ENCODE data around the gene ZMIZ1. TPM values are rescaled to one million over a fixed set of nuclear protein-coding genes. Genes with fewer than 3 reads are reported as not detected.

ZMIZ1 gene
- total RNA-seq, 2 experiments from 2014 or later: 27.3 to 28.2 TPM

DNA sequence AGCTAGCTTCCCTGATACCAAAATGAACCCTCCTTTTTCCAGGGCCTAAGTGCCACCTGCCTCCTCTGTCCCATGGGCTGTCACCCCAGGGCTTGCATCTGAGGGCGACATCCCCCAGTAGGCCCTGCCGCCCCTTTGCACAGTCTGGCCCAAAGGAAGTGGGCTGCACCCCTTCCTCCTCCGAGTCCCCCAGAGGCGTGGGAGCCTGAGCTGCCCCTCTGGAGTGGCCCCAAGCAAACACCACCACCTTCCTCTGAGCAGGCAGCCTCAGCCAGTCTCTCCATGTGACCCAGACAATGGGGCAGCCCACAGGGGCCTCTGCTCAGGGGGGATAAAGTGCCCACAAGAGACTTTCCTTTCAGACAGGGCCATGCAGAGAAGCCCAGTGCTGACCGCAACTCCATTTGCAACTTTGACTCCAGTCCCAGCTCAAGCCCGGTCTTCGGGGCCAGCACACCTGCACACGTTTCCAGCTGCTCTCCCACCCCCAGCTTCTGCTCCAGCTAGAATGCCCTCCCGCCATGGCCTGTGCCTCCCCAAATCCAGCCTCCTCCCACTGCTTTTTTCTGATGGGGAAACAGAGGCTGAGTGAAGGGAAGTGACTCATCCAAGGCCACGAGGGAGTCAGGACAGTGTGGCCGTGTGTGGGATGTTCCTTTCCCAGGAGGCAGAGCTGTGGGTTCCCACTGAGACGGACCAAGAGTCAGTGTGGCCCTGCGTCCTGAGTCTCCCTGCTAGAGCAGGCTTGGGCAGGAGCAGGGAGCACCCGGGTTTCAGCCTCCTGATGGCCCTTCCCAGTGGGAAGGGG, 111.9 kb downstream of the ZMIZ1 start:
- Mint-ChIP-seq H3K9me3 (no peaks in the 10 kb centered on the region), H3K36me3 (no peaks in the 10 kb centered on the region), H3K4me3 (no peak overlapping the region), H3K4me1 (no peaks in the 10 kb centered on the region), H3K27me3 (no peaks in the 10 kb centered on the region), H3K27ac (no peak overlapping the region)
- DNase-seq: no peak

DNA sequence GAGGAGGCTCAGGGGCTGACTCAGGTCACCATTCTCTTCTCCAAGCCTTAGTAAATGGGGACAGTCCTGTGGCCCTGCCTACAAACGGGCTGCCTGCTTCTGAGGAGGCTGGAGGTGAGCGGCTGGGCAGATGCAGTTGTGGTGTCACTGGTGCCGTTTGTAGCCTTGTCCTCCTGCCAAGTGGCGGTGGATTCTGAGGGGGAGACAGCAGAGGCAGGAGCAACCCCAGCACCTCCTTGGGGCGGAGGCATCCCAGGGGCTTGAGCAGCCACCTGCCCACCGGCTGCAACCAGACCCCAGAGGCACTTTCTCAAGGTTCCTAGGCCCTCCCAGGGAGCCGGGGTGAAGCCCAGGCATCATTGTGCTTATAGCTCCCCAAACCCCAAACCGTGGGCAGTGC, 112.5 kb downstream of the ZMIZ1 start:
- H3K36me3 Mint-ChIP-seq: no peaks in the 10 kb centered on the region
- no peaks in the 10 kb centered on the region for H3K9me3 Mint-ChIP-seq
- no peaks in the 10 kb centered on the region for H3K27me3 Mint-ChIP-seq
- no peak for DNase-seq
- H3K4me1 Mint-ChIP-seq: no peaks in the 10 kb centered on the region
- no peak overlapping the region for H3K27ac Mint-ChIP-seq
- H3K4me3 Mint-ChIP-seq: no peak overlapping the region

DNA sequence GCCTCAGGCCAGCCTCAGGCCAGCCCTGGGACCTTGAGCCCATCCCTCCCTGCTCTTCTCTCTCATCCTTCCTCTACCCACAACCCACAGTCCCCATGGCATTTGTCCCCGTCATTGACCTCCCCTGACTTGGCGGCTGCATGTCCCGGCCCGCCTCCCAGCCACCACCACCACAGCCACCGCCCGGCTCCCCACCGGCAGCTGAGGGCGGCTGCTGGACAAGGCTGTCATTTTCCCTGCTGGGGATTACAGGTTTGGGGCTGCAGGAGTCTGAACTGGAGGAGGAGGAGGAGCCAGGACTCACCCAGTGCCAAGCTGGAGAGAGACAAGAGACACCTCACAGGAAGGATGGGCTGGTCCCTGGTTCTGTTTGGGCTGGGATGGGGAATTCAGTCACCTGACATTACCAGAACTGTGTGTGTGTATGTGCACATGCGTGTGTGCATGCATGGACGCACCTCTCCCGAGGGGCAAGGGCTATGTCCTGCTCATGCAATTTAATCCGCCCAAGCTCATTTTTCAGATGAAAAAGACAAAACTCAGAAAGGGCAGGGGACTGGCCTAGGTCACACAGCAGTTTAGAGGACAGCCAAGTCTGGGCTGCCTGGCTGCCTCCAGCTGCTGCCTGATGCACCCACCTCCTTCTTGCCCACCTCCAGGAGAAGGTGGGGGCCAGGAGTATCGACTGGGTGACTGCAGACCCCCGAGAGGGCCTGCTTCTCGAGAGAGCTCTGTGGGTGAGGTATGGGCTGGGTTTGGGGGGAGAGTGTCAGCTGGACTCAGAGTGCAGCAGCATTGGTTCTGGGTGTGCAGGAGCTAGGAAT, 113.1 kb downstream of the ZMIZ1 start:
- H3K27ac Mint-ChIP-seq: no peak overlapping the region
- no peak for DNase-seq
- H3K27me3 Mint-ChIP-seq: no peaks in the 10 kb centered on the region
- H3K4me1 Mint-ChIP-seq: no peaks in the 10 kb centered on the region
- no peaks in the 10 kb centered on the region for H3K9me3 Mint-ChIP-seq
- no peaks in the 10 kb centered on the region for H3K36me3 Mint-ChIP-seq
- H3K4me3 Mint-ChIP-seq: no peak overlapping the region

DNA sequence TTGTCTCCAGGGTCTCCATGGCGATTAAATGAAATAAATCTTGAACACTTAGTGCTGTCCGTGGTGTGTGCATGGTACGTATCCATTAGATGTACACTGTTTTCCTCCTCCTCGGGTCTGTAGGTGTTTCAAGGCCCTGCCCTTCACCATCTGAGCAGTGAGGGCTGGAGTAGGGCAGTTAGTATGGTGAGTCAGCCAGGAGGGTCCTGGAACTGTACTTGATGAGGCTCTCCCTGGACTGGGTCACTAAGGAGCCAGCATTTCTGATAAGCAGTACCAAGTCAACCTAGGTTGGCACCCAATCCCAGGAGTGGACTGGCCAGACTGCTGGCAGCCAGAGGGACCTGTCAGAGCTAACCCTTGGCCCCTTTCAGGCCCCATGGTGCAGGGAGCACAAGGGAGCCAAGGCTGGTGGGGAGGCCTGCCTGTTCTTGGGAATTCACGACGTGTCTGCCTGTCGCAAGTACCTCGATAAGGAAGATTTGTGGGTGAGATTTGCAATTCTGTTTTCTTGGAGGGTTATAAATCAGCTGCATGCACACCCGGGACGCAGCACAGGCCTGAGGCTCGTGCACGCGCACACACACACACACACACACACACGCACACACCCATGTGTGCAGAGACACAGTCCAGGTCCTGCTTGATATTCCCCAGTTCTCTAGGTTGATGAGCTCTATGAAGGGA, 114.2 kb downstream of the ZMIZ1 start:
- no peaks in the 10 kb centered on the region for H3K36me3 Mint-ChIP-seq
- H3K4me3 Mint-ChIP-seq: no peak overlapping the region
- H3K9me3 Mint-ChIP-seq: no peaks in the 10 kb centered on the region
- no peaks in the 10 kb centered on the region for H3K4me1 Mint-ChIP-seq
- no peak for DNase-seq
- no peaks in the 10 kb centered on the region for H3K27me3 Mint-ChIP-seq
- H3K27ac Mint-ChIP-seq: no peak overlapping the region

DNA sequence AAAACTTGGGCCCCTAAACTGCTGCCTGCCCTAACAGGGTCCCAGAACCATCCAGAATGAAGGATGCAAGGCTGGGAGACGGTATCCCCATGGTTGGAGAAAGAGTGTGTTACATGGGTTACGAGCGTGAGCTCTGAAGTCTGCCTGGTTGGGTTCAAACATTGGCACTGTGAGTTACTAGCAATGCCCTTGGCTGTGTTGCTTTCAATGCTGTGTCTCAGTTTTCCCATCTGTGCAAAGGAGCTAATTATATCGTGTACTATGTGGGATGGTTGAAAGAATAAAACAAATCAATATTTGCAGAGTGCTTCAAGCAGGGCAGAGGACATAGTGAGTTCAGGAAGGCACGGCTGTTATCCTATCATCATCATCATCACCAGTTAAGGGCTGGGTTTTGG, 114.7 kb downstream of the ZMIZ1 start:
- H3K9me3 Mint-ChIP-seq: no peaks in the 10 kb centered on the region
- H3K27ac Mint-ChIP-seq: no peak overlapping the region
- H3K4me3 Mint-ChIP-seq: no peak overlapping the region
- DNase-seq: no peak
- H3K27me3 Mint-ChIP-seq: no peaks in the 10 kb centered on the region
- H3K4me1 Mint-ChIP-seq: no peaks in the 10 kb centered on the region
- H3K36me3 Mint-ChIP-seq: no peaks in the 10 kb centered on the region

DNA sequence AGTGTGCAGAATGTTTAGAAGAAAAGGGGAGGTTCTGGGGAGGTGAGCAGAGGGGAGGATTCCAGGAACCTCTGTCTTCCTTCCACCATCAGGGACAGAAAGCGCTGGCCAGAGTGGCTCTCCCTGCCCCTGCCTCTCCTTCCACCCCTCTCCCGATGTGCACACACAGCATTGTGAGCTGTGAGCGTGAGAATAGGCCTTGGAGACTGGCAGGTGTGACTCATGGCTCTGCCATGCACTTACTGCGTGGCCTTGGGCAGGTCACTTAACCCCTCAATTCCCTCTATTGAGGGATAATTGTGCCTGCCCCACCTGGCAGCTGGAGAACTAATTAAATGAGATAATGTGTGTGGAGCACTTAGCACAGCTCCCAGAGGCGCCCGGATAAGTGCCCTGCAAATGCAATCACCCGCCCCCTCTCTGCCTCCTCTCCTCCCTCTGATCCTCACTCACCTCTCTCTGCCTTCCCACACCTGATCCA, 115.4 kb downstream of the ZMIZ1 start:
- no peak overlapping the region for H3K27ac Mint-ChIP-seq
- no peak overlapping the region for H3K4me3 Mint-ChIP-seq
- no peaks in the 10 kb centered on the region for H3K27me3 Mint-ChIP-seq
- no peaks in the 10 kb centered on the region for H3K36me3 Mint-ChIP-seq
- no peaks in the 10 kb centered on the region for H3K4me1 Mint-ChIP-seq
- no peak for DNase-seq
- H3K9me3 Mint-ChIP-seq: no peaks in the 10 kb centered on the region

DNA sequence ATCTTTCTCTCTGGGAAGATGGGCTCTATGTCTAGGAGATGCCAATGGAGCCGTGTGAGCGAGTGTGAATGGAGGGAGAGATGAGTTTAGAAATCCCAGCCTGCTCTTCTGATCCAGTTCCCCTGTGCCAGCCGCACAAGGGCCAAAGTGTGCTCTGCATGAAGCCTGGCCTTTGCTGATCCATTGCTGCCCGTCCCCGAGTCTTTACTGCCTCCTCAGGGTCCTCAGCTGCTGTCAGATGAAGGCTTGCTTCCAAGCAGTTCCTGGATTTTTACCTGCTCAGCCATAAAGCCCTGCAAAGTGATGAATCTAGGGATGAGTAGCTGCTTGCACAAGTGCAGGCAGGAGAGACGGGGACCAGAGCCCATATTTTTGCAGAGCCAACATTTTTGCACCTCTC, 115.9 kb downstream of the ZMIZ1 start:
- Mint-ChIP-seq H3K36me3 (no peaks in the 10 kb centered on the region), H3K27ac (no peak overlapping the region), H3K9me3 (no peaks in the 10 kb centered on the region), H3K4me3 (no peak overlapping the region), H3K4me1 (no peaks in the 10 kb centered on the region), H3K27me3 (no peaks in the 10 kb centered on the region)
- no peak for DNase-seq

DNA sequence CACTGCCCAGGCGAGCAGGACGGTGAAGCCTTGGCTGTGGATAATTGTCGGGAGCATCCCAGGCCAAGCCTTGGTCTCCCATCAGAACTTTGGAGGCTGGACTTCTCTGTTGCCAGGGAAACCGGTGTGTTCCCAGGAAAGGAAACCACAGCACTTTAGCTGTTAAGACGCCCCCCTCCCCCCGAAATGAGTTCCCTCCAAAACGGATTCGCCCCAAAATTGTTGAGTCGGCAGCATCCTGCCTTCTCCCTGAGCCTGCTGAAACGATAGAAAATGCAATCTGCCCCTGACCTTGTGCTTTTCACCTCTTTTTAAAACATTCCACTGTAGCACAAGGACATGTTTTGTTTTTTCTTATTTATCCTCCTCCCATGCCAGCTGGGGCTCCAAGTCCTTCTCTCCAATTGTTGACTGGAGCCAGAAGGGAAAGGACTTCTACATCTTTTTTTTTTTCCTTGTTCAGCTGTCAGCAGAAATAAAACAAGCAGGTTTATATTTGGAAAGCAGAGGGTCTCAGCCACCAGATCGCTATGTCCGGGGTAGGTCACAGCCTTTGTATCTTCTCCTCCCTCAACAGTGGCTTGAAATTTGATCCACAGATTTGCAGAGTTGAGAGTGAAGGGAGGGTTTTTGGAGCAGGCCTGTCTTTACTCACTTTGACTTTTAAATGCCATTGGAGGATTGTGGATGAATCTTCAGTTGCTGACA, 116.5 kb downstream of the ZMIZ1 start:
- H3K4me3 Mint-ChIP-seq: no peak overlapping the region
- no peaks in the 10 kb centered on the region for H3K9me3 Mint-ChIP-seq
- DNase-seq: no peak
- H3K27ac Mint-ChIP-seq: no peak overlapping the region
- no peaks in the 10 kb centered on the region for H3K36me3 Mint-ChIP-seq
- no peaks in the 10 kb centered on the region for H3K27me3 Mint-ChIP-seq
- H3K4me1 Mint-ChIP-seq: no peaks in the 10 kb centered on the region

DNA sequence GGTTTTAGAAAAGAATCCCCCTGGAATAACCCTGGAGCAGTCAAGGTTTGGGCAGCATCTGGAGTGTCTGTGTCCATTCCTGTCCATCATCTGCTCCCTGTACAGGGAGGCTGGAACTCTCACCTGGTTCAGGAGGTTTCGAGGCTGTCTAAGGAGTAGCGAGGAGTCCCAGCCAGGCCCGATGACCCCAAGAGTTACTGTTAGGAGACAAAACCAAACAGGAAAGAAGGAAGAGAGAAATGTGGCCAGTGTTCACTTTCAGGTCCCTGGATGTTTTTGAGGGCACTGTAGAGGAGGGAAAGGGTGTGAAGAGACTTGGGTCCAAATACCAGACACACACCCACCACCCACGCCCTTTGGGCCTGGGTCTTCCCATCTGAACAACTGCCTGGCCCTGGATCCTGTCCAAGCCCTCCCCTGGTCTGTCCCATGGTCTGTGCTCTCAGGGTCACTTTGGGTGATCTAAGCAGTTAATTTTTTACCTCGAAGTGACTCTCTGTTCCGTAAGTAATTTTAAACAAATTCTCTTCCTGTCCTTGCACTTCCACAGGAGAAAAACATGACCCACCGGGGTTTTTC, 117.1 kb downstream of the ZMIZ1 start:
- H3K9me3 Mint-ChIP-seq: no peaks in the 10 kb centered on the region
- no peak overlapping the region for H3K27ac Mint-ChIP-seq
- H3K4me3 Mint-ChIP-seq: no peak overlapping the region
- DNase-seq: no peak
- no peaks in the 10 kb centered on the region for H3K36me3 Mint-ChIP-seq
- H3K27me3 Mint-ChIP-seq: no peaks in the 10 kb centered on the region
- H3K4me1 Mint-ChIP-seq: no peaks in the 10 kb centered on the region

DNA sequence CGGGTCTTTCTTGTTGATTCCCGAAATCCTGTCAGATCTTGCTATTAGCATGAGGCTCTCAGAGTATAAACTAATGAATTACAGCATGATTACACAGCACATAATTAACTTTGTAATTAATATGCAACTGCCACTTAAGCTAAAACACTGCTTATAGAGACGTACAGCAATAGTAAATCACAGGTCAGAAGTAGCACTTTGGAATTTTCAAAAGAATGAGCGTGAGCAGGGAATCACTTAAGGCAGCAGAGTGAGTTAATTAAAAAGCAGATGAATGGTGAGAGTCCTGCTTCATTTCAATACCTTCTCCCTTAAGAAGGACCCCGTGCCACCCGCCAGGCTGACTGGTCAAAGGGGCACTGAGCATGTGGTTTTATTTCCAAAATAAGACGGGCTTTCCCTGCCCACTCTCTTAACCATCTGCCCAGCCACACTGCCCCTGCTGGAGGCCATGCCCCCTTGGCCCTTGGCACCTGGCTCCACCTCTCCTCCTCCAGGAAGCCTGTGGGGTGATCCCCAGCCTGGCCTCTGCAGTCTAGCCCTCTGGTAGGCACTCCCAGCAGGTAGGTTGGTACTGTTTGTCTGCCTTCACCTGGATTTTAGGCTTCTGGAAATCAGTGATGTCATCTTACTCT, 117.8 kb downstream of the ZMIZ1 start:
- Mint-ChIP-seq H3K27me3 (no peaks in the 10 kb centered on the region), H3K4me3 (no peak overlapping the region), H3K27ac (no peak overlapping the region), H3K36me3 (no peaks in the 10 kb centered on the region), H3K4me1 (no peaks in the 10 kb centered on the region), H3K9me3 (no peaks in the 10 kb centered on the region)
- DNase-seq: no peak

DNA sequence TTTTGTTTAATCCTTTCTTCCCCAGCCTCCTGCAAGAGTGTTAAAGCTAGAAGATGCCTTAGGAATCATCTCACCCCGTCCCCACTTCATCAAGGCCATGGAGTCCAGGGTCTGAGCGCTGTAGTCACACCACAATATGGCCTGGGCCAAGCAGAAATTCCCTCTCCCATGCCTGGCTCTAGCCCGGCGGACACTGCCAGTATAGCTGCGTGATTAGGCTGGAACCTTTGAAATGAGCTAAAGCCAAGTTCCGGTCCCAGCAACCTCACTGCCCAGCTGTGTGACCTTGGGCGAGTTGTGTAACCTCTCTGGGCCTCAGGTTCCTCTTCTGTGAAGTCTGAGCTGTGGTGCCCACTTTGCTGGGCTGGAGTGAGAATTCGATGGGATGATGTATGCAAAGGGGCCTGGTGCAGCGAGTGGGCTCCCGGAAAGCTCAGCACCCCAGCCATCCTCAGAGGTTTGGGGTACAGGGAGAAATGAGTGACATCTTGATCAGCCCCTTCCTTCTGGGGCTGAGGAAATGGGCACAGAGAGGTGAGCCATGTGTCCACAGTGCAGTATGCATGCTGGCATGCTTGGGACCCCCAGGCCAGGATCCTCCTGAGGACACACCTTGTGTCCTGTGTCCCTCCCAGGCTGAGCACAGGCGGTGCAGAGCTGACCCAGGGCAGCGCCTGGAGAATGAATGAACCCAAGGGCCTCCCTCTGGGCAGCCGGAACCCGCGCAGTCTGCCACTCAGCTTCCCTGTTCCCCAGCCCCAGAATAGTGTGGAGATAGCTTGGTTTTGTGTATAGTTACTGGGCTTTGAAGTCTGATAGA, 118.6 kb downstream of the ZMIZ1 start:
- H3K27me3 Mint-ChIP-seq: no peaks in the 10 kb centered on the region
- DNase-seq: no peak
- no peak overlapping the region for H3K27ac Mint-ChIP-seq
- H3K9me3 Mint-ChIP-seq: no peaks in the 10 kb centered on the region
- no peaks in the 10 kb centered on the region for H3K36me3 Mint-ChIP-seq
- no peaks in the 10 kb centered on the region for H3K4me1 Mint-ChIP-seq
- no peak overlapping the region for H3K4me3 Mint-ChIP-seq

DNA sequence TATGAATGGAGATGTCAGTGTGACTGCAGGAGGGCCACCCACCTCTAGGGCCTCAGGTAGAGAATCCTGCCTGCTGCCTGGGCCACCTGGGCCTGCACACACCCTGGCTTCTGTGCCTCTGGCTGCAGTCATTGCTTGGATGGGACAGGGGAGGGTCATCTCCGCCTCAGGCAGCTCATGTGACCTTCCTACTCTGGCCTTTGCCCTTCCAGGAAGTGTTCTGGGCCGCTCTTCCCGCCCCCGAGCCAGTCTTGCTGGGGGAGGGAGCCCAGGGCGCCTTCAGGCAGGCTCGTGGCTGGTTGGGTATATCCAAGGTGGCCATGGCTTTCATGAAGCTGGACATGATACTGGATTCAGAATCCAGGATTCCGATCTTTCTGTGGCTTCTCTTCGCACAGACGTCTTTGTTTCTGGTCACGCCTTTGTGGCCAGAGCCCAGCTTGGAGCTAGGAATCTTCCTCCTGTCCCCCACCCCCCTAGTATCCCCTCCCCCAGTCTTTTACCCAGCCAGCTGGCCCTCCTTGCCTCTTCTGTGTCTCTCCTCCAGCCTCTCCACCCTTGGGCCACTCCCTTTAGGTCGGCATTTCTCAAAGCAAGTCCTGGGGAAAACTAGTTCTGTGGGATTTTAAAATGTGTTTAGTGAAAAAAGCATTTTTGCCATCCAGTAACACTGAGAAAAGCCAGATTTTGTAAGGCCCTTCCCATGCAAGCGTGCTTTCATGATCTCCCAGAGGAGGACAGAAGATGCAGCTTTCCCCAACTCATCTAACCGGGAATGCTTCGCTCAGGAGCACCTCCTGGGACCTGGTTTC, 119.6 kb downstream of the ZMIZ1 start:
- Mint-ChIP-seq H3K27me3 (no peaks in the 10 kb centered on the region), H3K27ac (no peak overlapping the region), H3K9me3 (no peaks in the 10 kb centered on the region), H3K4me3 (no peak overlapping the region), H3K36me3 (no peaks in the 10 kb centered on the region), H3K4me1 (no peaks in the 10 kb centered on the region)
- no peak for DNase-seq

DNA sequence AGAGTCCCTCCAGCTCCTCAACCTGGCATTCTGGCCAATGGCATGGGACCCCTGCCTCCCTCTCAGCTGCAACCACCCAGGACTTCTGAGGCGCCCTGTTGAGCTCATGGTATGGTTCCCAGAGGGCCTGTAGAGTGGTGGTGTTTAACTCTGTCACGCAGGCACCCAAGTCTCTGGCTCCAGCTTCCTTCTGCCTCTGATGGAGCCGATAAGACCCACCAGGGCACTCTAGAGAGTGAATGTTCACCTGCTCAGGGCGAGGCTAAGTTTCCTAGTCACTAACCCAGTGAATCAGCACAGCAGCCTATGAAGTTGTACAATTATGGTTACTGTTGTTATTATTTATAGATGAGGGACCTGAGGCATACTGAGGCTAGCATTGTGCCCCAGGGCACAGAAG, 120.4 kb downstream of the ZMIZ1 start:
- H3K36me3 Mint-ChIP-seq: no peaks in the 10 kb centered on the region
- no peak overlapping the region for H3K4me3 Mint-ChIP-seq
- H3K9me3 Mint-ChIP-seq: no peaks in the 10 kb centered on the region
- H3K27me3 Mint-ChIP-seq: no peaks in the 10 kb centered on the region
- H3K4me1 Mint-ChIP-seq: no peaks in the 10 kb centered on the region
- no peak for DNase-seq
- H3K27ac Mint-ChIP-seq: no peak overlapping the region

All from activated naive CD8-positive, alpha-beta T cell treated with anti-CD3 and anti-CD28 coated beads for 36 hours (primary cell).